Activated CD4-positive, alpha-beta T cell treated with anti-CD3 and anti-CD28 coated beads for 48 hours (primary cell): ENCODE data around the gene GLRA1.

Experiments used
- DNase-seq: peaks from one replicate; pipeline ENCODE4 v3.0.0-alpha.2; 2020

Gene GLRA1

DNA sequence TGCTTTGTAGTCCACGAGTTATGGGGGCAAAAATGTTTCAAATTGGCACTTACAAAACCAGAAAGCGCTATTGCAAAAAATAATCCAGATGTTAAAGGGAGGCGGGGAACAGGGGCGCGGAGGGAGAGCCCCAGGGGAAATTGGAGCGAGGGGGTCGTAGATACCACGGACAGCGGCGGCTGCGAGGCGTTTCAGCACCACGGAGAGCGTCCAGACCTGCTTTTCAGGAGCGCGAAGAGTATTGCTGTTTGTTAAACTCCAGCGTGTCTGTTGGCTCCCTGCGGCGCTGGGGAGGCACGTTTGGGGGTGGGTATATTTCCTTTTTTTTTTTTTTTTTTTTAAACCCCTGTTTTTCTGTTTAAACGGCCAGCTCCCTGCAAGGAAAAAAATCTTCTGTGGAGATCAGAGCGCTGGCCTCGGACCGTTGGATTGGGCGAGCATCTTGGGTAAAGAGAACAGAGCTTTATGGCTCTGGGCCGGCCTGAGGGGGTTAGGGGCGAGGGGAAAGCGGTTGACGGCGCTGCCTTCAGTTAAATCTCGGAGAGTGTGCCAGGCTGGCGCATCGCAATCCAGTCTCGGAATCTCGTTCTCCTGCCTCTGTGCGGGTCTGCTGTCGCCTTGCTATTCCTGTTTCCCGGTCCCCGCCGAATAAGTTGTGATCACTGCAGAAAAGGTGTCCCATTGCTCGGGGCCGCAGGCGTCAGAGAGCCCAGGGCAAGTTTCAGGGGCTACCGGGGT, at the start of gene GLRA1:
Gene GLRA1 (minus strand): TSS at position 288 of the 738 bp plus-strand sequence. CDS start 302 bp downstream, outside the sequence.
- DNase-seq, result peak; percentile 66

DNA sequence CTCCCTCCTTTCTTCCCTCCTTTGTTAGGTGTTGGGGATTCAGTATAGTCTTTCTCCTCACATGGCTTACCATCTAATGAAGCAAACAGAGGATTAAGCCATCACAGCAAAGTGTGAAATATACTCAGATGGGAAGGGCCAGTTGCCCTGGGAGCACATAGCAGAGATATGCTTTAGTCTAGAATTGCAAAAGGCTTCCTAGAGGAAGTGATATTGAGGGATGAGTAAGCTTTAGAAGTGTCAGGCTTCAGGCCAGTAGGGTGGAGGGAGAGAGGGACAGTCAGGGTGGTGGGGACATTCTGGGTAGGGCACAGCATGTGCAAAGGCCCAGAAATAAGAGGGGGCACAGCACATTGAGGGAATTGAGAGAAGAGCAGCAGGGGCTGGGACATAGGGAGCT, 46.2 kb upstream of the GLRA1 start:
- DNase-seq, result no peak

GRCh38 chr5:151967865-151968264, 43.2 kb upstream of the GLRA1 start:
- no peak for DNase-seq

DNA sequence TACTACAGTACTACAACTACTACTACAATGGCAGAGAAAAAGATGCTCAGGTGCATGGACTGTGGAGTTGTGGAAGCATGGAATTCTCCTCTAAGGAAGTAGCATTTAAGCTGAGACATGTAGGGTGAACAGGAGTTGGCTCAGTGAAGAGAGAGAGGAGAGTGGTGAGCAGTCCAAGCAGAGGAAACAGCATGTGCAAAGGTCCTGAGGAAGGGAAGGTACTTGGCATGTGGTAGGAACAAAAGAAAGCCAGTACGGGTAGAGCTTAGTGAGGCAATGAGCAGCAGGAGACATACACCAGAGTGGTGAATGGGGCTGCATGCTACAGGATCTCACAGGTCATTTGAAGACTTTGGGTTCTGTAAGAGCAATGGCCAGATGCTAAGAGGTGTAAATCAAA, 41.4 kb upstream of the GLRA1 start:
- DNase-seq, result no peak

GRCh38 chr5:151964471-151964870, 39.8 kb upstream of the GLRA1 start:
- no peak for DNase-seq

DNA sequence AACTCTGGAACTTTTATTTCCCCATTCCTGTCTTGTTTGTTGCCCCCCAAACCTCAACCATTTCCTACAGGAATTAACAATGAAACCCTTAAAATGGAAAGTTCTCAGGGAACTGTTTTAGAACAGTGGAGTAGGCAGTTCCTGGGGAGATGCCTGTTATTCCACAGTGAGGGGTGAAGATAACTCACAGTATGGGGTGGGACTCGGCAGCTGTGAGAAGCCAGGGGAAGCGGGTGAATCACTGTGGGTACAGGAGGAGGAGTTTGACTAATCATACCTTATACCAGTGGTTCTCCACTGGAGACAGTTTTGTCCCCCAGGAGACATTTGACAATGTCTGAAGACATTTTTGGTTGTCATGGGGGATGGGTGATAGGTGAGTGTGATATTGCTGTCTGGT, 36.9 kb upstream of the GLRA1 start:
- no peak for DNase-seq

DNA sequence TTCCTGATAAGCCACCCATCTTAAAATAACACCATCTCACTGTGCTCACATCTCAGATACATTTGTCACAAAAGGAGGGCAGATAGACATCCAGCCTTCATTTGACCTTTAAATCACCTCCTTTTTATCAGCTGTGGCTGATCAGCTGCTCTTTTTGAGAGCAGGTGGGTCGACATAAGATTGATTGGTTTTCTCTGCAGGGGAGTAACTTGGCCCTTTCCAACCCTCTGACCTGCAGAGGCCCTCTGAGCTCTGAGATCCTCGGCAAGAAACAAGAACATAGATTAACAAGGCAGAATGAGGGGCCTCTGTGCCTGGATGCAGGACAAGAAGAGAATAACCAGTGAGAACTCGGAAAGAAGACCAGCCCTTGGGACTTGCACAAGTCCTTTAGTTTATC, 33.5 kb upstream of the GLRA1 start:
- no peak for DNase-seq

DNA sequence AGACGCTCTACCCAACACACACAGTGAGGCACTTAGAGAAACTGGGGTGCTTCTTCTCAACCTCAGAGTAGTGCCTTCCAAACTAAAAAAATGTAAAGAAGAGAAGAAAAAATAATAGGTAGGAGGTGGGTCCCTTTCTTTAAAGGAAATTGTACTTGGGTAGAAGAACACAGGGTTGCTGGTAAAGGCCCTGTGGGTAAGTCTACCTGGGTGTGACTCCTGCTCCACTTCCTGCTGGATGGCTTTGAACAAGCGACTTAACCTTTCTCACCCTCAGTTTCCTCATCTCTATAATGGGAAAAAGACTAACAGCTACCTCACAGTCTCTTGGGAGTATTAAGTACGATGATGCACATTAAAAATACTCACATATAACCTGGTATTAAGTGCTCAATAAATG, 32.1 kb upstream of the GLRA1 start:
- DNase-seq, result no peak

- DNase-seq, result no peak
Observed at GRCh38 chr5:151954255-151954654, 29.6 kb upstream of the GLRA1 start.

GRCh38 chr5:151953833-151954232, 29.2 kb upstream of the GLRA1 start:
- no peak for DNase-seq

- DNase-seq, result no peak
Observed at GRCh38 chr5:151952238-151952637, 27.6 kb upstream of the GLRA1 start.

DNA sequence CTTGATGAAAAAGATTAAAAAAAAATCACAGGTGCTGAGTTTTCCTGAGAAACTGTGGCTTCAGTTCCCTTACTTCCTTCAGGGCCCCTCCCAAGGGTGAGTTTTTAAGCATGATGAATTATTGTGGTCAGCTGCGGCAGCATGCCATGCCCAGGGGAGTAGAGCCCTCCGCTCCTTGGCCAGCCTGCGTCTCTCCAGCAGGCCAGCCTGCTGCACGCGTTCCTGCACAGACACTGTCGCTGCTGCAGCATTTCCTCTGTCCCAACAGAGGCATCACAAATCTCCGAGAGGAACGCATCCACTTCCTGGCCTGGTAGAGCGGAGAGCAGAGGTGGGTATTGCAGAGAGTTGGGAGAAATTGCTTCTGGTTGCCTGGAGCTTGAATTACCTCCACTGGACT, 26.1 kb upstream of the GLRA1 start:
- no peak for DNase-seq

- DNase-seq, result no peak
Observed at GRCh38 chr5:151949701-151950308, 25.2 kb upstream of the GLRA1 start.

DNA sequence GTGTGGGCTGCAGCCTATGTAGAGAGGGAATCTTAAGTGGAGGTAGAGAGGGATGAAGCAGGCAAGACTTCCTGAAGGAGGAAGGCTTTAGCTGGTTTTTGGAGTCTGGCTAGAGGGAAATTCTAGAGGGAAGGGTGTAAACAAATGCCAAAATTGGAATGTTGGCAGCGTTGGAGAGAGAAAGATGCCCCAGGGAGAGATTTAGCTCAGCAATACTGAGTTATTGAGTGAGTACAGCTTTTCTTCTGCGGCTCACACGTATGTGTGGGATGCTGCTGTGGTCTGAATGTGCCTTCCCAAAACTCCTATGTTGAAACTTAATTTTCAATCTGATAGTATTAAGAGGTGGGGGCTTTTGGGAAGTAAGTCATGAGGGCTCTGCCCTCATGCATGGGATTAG, 24.5 kb upstream of the GLRA1 start:
- no peak for DNase-seq

- DNase-seq, result no peak
Observed at GRCh38 chr5:151947931-151948608, 23.4 kb upstream of the GLRA1 start.

DNA sequence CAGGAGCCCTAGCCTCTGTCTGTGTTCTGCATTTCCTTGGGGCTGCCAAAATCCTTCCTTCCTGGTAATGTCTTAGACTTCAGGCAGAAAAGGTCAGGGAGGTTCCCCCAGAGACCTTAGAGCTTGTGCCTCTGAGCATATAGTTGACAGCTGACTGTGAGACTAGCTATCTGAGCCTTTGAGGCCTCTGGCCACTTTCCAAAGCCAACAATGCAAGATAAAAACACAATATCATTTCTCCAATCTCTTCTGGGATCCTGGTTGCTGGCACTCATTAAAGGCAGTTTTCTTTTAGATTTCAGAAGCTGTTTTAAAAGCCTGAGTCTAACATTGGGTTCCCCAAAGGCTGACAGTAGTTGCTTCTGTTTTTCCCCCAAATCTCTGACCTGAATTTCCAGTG, 13.2 kb upstream of the GLRA1 start:
- no peak for DNase-seq

DNA sequence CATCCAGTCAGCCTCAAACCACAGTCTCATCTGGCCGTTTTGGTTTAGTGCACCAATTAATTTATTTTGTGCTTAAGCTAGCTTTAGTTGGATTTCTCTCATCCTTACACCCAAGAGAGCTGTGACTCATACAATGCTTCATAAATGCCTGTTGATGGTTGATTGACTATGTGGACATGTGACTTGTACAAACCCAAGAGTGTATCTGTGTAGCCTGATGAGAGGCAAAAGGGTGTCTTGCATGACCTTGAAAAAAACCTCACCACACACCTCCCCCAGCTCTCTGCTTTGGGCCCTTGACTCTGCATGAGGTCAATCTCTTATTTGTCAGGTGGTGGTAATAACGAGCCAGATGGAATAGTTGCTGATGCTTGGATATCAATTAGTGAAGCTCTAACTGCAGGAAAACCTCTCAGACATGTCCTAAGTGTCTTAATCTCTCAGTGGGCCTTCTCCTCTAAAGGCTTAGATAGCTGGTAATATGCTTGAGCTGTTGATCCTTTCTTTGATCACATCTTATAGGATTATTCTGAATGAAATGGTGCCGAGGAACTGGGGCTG, 10.6 kb upstream of the GLRA1 start:
- DNase-seq, result no peak

DNA sequence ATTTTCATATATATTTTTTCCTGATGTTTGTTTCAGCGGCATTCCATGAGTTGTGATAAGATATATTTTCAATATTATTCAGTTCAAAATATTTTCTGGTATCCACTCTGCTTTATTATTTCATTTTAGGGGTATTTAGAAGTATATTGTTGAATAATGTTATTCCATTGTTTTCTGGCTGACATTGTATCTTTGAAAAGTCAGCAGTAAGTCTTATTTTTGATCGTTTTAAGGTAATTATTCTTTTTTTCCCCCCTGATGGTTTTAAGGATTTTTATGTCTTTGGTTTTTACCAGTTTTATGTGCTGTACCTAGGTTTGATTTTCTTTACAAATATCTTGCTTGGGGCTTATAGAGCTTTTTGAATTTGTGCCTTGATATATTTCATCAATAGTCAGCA, 6.6 kb upstream of the GLRA1 start:
- DNase-seq, result no peak

- DNase-seq, result no peak
Observed at GRCh38 chr5:151926188-151926587, 1.5 kb upstream of the GLRA1 start.

- no peak for DNase-seq
Observed at GRCh38 chr5:151925340-151925739, 689 bp upstream of the GLRA1 start.

DNA sequence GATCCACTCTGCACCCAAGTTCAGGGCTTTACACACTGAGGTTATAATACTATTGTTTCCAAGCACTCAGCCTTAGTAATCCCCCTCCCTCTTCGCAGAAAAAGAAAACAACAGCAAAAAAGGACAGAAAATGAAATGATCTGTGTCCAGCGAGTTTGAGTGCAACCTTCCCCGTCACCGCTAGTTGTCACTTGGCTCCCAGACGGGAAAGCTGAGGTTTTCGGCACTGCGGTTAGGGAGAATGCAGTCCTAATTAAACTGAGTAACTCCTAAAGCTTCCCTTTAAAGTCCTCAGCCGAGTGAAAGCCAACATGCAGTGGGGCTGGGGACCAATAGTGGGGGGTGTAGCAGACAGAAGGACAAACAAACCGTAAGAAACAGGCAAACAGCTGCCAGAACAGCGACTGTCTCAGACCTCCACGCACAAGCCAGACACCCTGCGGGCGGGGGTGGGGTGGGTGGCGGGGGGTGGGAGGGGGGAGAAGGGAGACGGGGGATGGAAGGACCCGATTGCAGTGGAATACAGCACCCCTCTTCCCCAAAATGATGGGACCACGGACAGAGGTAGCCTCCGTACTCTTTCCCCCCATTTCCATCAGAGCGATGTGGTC, 680 bp downstream of the GLRA1 start:
- no peak for DNase-seq

DNA sequence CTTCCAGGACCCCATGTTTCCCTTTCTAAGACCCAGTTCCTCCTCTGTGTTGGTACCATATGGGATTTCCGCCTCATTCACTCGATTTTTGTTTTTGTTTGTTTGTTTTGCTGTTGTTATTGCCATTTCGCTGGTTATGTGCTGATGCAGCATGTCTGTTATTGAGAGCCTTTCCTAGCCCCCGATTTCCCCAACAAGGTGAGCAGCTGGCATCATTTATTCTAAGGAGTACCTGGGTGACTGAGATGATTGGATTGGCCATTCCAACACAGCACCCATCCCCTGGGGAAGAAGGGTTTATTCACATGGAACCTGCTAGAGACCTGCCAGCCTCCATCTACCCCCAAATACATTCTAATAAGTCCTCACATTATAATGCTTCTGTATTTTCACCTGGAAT, 2.7 kb downstream of the GLRA1 start:
- DNase-seq, result no peak

GRCh38 chr5:151917904-151918303, 6.7 kb downstream of the GLRA1 start:
- no peak for DNase-seq

DNA sequence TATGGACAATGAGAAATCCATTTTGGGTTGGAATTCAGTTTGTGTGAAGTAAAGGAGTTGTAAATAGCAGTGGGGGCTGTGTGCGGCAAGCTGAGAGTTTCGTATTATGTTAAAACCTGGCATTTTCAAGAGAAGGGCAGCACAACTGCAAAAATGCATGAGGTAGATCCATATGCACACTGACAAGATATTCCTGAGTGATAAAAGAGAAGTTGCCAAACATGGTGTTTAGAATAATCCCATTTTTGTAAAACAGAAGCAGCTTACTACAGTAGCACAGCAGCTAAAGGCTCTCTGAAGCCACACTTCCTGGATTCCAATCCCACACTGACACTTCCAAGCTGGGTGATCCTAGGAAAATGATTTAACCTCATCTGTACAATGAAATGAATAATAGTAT, 11.2 kb downstream of the GLRA1 start:
- no peak for DNase-seq
